HepG2 (cell line): ENCODE results near the gene GNAI2. TPM values are rescaled to one million over a fixed set of nuclear protein-coding genes. Genes with fewer than 3 reads are reported as not detected.

Source experiments
- ARID3A ChIP-seq: IDR thresholded peaks from 2 replicates; pipeline ENCODE4 v1.6.1; 2012; ENCODE audit warnings: low read depth, low read length, improper control_type of control experiment
- ATF7 ChIP-seq, 2 experiments: fragments of 450-650 bp in 1 of 2; sonication (generic) in 1 of 2; formaldehyde crosslinking in 1 of 2; IDR thresholded peaks; 2 replicates each; pipeline versions ENCODE4 v1.4.0 to v1.6.1; 2016 to 2020; ENCODE audit warnings: antibody characterized with exemption in 1 of 2, mild to moderate bottlenecking in 1 of 2, missing genetic modification reagents in 1 of 2
- ELF1 ChIP-seq: sonication (generic); formaldehyde crosslinking; IDR thresholded peaks from 2 replicates; pipeline ENCODE4 v1.4.0; 2020; ENCODE audit warnings: missing genetic modification reagents
- FOXO1 ChIP-seq: sonication (generic); formaldehyde crosslinking; IDR thresholded peaks from 2 replicates; pipeline ENCODE4 v1.4.0; 2020; ENCODE audit warnings: missing genetic modification reagents
- HNF4A ChIP-seq: sonication (generic); formaldehyde crosslinking; IDR thresholded peaks from 2 replicates; pipeline ENCODE4 v1.4.0; 2020; ENCODE audit warnings: missing genetic modification reagents
- HOXD1 ChIP-seq: sonication (generic); formaldehyde crosslinking; IDR thresholded peaks from 2 replicates; pipeline ENCODE4 v1.5.0; 2020; ENCODE audit warnings: missing genetic modification reagents
- NFYC ChIP-seq: IDR thresholded peaks from 2 replicates; pipeline ENCODE4 v1.6.1; 2016; ENCODE audit warnings: missing genetic modification reagents, missing compliant biosample characterization
- PHB2 ChIP-seq: fragments of 450-650 bp; IDR thresholded peaks from 2 replicates; pipeline ENCODE4 v1.6.1; 2018; ENCODE audit not compliant: partially characterized antibody
- POLR2A ChIP-seq, 2 experiments: IDR thresholded peaks; 2 replicates each; pipeline ENCODE4 v1.6.1; 2011; ENCODE audit warnings: low read depth in 2 of 2, low read length in 2 of 2, mild to moderate bottlenecking in 1 of 2, moderate library complexity in 1 of 2; ENCODE audit not compliant: insufficient read depth in 1 of 2
- SSRP1 ChIP-seq: IDR thresholded peaks from 2 replicates; pipeline ENCODE4 v1.6.1; 2016; ENCODE audit warnings: control low read depth
- ZBTB49 ChIP-seq: sonication (generic); formaldehyde crosslinking; IDR thresholded peaks from 2 replicates; pipeline ENCODE4 v1.4.0; 2020; ENCODE audit warnings: missing genetic modification reagents, borderline replicate concordance
- ZFP36 ChIP-seq: fragments of 150-350 bp; IDR thresholded peaks from 2 replicates; pipeline ENCODE4 v1.6.1; 2018; ENCODE audit warnings: borderline replicate concordance, low read length, low read depth; ENCODE audit not compliant: partially characterized antibody
- ZFP37 ChIP-seq: sonication (generic); formaldehyde crosslinking; IDR thresholded peaks from 2 replicates; pipeline ENCODE4 v1.4.0; 2020; ENCODE audit warnings: missing genetic modification reagents, borderline replicate concordance
- ZNF10 ChIP-seq: sonication (generic); formaldehyde crosslinking; IDR thresholded peaks from 2 replicates; pipeline ENCODE4 v1.4.0; 2020; ENCODE audit warnings: mild to moderate bottlenecking, low read depth, missing genetic modification reagents, borderline replicate concordance
- ZNF121 ChIP-seq: sonication (generic); formaldehyde crosslinking; IDR thresholded peaks from 2 replicates; pipeline ENCODE4 v1.5.0; 2020; ENCODE audit warnings: mild to moderate bottlenecking, missing genetic modification reagents
- ZNF18 ChIP-seq: sonication (generic); formaldehyde crosslinking; IDR thresholded peaks from 2 replicates; pipeline ENCODE4 v1.8.0; 2022; ENCODE audit warnings: mild to moderate bottlenecking, missing genetic modification reagents; ENCODE audit not compliant: insufficient replicate concordance
- ZNF354B ChIP-seq: sonication (generic); formaldehyde crosslinking; IDR thresholded peaks from 2 replicates; pipeline ENCODE4 v1.8.0; 2022; ENCODE audit warnings: mild to moderate bottlenecking, missing genetic modification reagents
- ZNF580 ChIP-seq: IDR thresholded peaks from 2 replicates; pipeline ENCODE4 v1.6.1; 2016; ENCODE audit warnings: low read depth, borderline replicate concordance
- ZNF768 ChIP-seq: sonication (generic); formaldehyde crosslinking; IDR thresholded peaks from 2 replicates; pipeline ENCODE4 v1.4.0; 2020; ENCODE audit warnings: missing genetic modification reagents
- ZNF784 ChIP-seq: sonication (generic); formaldehyde crosslinking; IDR thresholded peaks from 2 replicates; pipeline ENCODE4 v1.5.1; 2020; ENCODE audit warnings: missing genetic modification reagents, mild to moderate bottlenecking, borderline replicate concordance
- ZNF816 ChIP-seq: sonication (generic); formaldehyde crosslinking; IDR thresholded peaks from 2 replicates; pipeline ENCODE4 v1.8.0; 2022; ENCODE audit warnings: missing genetic modification reagents, mild to moderate bottlenecking, borderline replicate concordance
- polyA plus RNA-seq, 8 experiments: library from polyadenylated mRNA; depleted of rRNA in 3 of 8; stranded (reverse) in 7 of 8; unstranded in 1 of 8; fragments of >200 nt; fragmentation: Illumina TruSeq in 4 of 8; extraction: Trizol in 4 of 8; gene quantifications; 2 replicates each; pipeline versions ENCODE4 v1.2.1 to v1.2.3, GENCODE V29; 2011 to 2016; ENCODE audit warnings: low read depth in 4 of 8, missing spikeins in 1 of 8, mixed read lengths in 1 of 8; ENCODE audit not compliant: insufficient read depth in 1 of 8
- total RNA-seq, 5 experiments: library from RNA; depleted of rRNA; stranded (reverse); fragments of >200 nt; fragmentation: Illumina TruSeq; extraction: Trizol; gene quantifications; 2 replicates each; pipeline ENCODE4 v1.2.3, GENCODE V29; 2016; ENCODE audit warnings: low read depth in 1 of 5

GNAI2 gene
- total and polyA plus RNA-seq, 2 of the 13 experiments (the other 11 are each of a cell fraction or from before 2014, with no cell fraction given): 51.1 to 66.2 TPM

- TF ChIP-seq ARID3A (0 out of 2 replicates have a peak, but pooled peaks have one; percentile 18), ZNF580 (CRISPR knock-in tag) (peak; percentile 89; the same call in 1 of the 2 replicates), HNF4A (CRISPR knock-in tag) (no peak), POLR2A (IDR thresholded peaks at IDR 0.05; ENCODE audit: insufficient read depth in 1 of 2, low read depth in 2 of 2, low read length in 2 of 2) (peak in 1 of 2 experiments; percentile 73; a peak in 2 of 4 replicates), FOXO1 (CRISPR knock-in tag) (peak; percentile 58; the same call in 1 of the 2 replicates), ELF1 (CRISPR knock-in tag) (peak; percentile 77), ZNF768 (no peak), ATF7 (IDR thresholded peaks at IDR 0.05) (no peak), ATF7 (CRISPR knock-in tag; IDR thresholded peaks at IDR 0.05) (0 out of 2 replicates have a peak, but pooled peaks have one; percentile 47), NFYC (peak; percentile 48; the same call in 1 of the 2 replicates), SSRP1 (CRISPR knock-in tag) (peak; percentile 70; the same call in 1 of the 2 replicates), ZFP37 (CRISPR knock-in tag) (no peak), PHB2 (no peak), ZBTB49 (CRISPR knock-in tag) (no peak), ZNF18 (CRISPR knock-in tag) (no peak), ZFP36 (no peak), ZNF354B (peak; percentile 3; the same call in 1 of the 2 replicates), ZNF10 (CRISPR knock-in tag) (no peak), ZNF784 (CRISPR knock-in tag) (peak; percentile 84; the same call in 1 of the 2 replicates), HOXD1 (CRISPR knock-in tag) (no peak), ZNF121 (CRISPR knock-in tag) (no peak), ZNF816 (CRISPR knock-in tag) (peak; percentile 4; the same call in 1 of the 2 replicates)
Observed at GRCh38 chr3:50292159-50293078, 56.4 kb downstream of the GNAI2 start, which contains the start of gene IFRD2 (continued).
